DLD1 (cell line): ENCODE measurements around the gene PCNX3.

Source experiments
- in situ Hi-C: cut with HindIII; loops from 2 replicates; pipeline ENCODE4 v1.10.0; 2017; ENCODE audit warnings: low sequenced_read_pairs

Gene PCNX3

GRCh38 chr11:65615229-65615949, at the start of gene PCNX3:
TSS of gene PCNX3 (plus strand) at chr11:65615776. CDS start at chr11:65616312, 536 bp downstream.
- in situ Hi-C loops: no loop called here

- in situ Hi-C loops: no loop called here
These were observed 46.2 kb upstream of the PCNX3 start for GRCh38 chr11:65569164-65569972.

- in situ Hi-C loops: no loop called here
These were observed 45.3 kb upstream of the PCNX3 start, which contains the start of gene ZNRD2 for GRCh38 chr11:65569973-65570918. TSS of gene ZNRD2 (plus strand) at chr11:65570477. CDS start at chr11:65570492, 15 bp downstream.

- in situ Hi-C loops: no loop called here
These were observed 44.2 kb upstream of the PCNX3 start for GRCh38 chr11:65571420-65571819.

GRCh38 chr11:65571940-65572339, 43.6 kb upstream of the PCNX3 start:
- in situ Hi-C loops: no loop called here

- in situ Hi-C loops: no loop called here
These were observed 43.1 kb upstream of the PCNX3 start, which contains the start of gene FAM89B for GRCh38 chr11:65572356-65573051. TSS of gene FAM89B (plus strand) at chr11:65572538. CDS start at chr11:65572670, 132 bp downstream.

- in situ Hi-C loops: no loop called here
These were observed 42.0 kb upstream of the PCNX3 start for GRCh38 chr11:65573391-65574079.

GRCh38 chr11:65574109-65574810, 41.3 kb upstream of the PCNX3 start:
- in situ Hi-C loops: no loop called here

- in situ Hi-C loops: no loop called here
These were observed 40.6 kb upstream of the PCNX3 start for GRCh38 chr11:65574811-65575567.

- in situ Hi-C loops: no loop called here
These were observed 39.9 kb upstream of the PCNX3 start, which contains the start of gene EHBP1L1 for GRCh38 chr11:65575568-65576231. TSS of gene EHBP1L1 (plus strand) at chr11:65576053. CDS start at chr11:65576303, 250 bp downstream.

GRCh38 chr11:65576232-65576866, 39.2 kb upstream of the PCNX3 start:
- in situ Hi-C loops: no loop called here

- in situ Hi-C loops: no loop called here
These were observed 38.5 kb upstream of the PCNX3 start for GRCh38 chr11:65576867-65577755.

- in situ Hi-C loops: no loop called here
These were observed 37.8 kb upstream of the PCNX3 start for GRCh38 chr11:65577756-65578109.

GRCh38 chr11:65578134-65578533, 37.4 kb upstream of the PCNX3 start:
- in situ Hi-C loops: no loop called here

GRCh38 chr11:65578667-65579066, 36.9 kb upstream of the PCNX3 start:
- in situ Hi-C loops: no loop called here

GRCh38 chr11:65579291-65579690, 36.3 kb upstream of the PCNX3 start:
- in situ Hi-C loops: no loop called here
